Measurements from ENCODE around the gene APOOL. TPM values are rescaled to one million over a fixed set of nuclear protein-coding genes. Genes with fewer than 3 reads are reported as not detected.

APOOL gene
- total and polyA plus RNA-seq, 2 donors (not counting 1 experiment from before 2014, with no cell fraction given), result 5.8 to 11.6 TPM

DNA sequence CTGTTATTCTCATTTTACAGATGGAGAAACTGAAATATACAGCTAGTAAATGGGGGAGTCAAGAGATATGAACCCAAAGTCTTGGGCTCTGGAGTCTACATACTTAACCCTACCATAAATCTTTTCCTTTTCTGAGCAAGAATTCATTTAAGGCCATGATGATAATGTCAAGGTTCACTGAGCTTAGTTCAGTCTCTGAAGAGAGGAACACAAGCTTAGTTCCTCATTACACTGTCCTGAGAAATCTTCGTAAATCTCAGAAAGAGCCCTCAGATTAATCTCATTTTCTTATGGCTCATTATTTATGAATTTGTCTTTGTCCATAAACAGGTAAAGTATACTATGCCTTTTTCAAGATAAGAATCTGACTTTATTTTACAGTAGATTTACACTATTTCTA is 135.7 kb downstream of the APOOL start:
- no peaks in the 10 kb centered on the region for H3K36me3 ChIP-seq (ENCODE audit: control insufficient read depth, insufficient read depth, low read length)
- H4K20me1 ChIP-seq (ENCODE audit: control insufficient read depth, extremely low read depth, insufficient read depth, low read length), result no peaks in the 10 kb centered on the region

DNA sequence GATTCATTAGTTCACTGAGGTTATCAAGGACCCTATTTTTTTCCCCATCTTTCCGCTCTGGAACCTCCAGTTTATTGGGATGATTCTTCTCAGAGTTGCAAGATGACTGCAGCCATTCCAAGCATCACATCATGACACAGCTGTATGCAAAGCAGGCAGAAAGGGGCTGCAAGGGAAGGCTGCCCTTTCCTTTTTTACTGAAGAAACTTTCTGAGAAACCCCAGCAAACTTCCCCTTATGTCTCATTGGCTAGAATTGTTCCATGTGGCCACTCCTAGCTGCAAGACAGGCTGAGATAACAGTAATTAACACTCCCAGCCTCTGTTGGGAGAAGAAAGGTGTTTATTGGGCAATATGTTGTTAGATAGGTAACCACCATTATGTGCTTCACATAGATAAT is 137.3 kb downstream of the APOOL start:
- Histone ChIP-seq H3K27ac (ENCODE audit: insufficient read depth, low read length) (no peak overlapping the region), H3K9ac (ENCODE audit: insufficient read depth, low read length) (no peak overlapping the region), H3K4me1 (ENCODE audit: control insufficient read depth, extremely low read depth, insufficient read depth, low read length) (no peaks in the 10 kb centered on the region), H4K20me1 (ENCODE audit: control insufficient read depth, extremely low read depth, insufficient read depth, low read length) (no peaks in the 10 kb centered on the region), H3K4me2 (ENCODE audit: extremely low read depth, insufficient read depth, low read length) (no peak overlapping the region), H2AFZ (ENCODE audit: low read length) (no peak overlapping the region), H3K4me3 (replicated peaks in 1 of 4; ENCODE audit: control extremely low read depth in 1 of 4, insufficient read depth in 1 of 4, low read depth in 3 of 4, low read length in 4 of 4) (no peak overlapping the region), H3K79me2 (ENCODE audit: control insufficient read depth, insufficient read depth, low read length) (no peaks in the 10 kb centered on the region), H3K9me3 (ENCODE audit: control insufficient read depth, insufficient read depth, low read depth, low read length) (no peaks in the 10 kb centered on the region), H3K27me3 (ENCODE audit: control insufficient read depth, insufficient read depth, low read length) (no peaks in the 10 kb centered on the region), H3K36me3 (ENCODE audit: control insufficient read depth, insufficient read depth, low read length) (no peaks in the 10 kb centered on the region)
- TF ChIP-seq, protein P1, sequence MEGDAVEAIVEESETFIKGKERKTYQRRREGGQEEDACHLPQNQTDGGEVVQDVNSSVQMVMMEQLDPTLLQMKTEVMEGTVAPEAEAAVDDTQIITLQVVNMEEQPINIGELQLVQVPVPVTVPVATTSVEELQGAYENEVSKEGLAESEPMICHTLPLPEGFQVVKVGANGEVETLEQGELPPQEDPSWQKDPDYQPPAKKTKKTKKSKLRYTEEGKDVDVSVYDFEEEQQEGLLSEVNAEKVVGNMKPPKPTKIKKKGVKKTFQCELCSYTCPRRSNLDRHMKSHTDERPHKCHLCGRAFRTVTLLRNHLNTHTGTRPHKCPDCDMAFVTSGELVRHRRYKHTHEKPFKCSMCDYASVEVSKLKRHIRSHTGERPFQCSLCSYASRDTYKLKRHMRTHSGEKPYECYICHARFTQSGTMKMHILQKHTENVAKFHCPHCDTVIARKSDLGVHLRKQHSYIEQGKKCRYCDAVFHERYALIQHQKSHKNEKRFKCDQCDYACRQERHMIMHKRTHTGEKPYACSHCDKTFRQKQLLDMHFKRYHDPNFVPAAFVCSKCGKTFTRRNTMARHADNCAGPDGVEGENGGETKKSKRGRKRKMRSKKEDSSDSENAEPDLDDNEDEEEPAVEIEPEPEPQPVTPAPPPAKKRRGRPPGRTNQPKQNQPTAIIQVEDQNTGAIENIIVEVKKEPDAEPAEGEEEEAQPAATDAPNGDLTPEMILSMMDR (conservative IDR thresholded peaks at IDR 0.05 in 1 of 2, IDR thresholded peaks at IDR 0.05 in 1 of 2; ENCODE audit: low read depth in 1 of 2, low read length in 2 of 2), result no peak
- no peak for TF ChIP-seq EZH2 (IDR thresholded peaks at IDR 0.05; ENCODE audit: low read length, missing control alignments)
- no peak for DNase-seq (ENCODE audit: low read depth in 2 of 2)

More for the DNA sequence above, 135.7 kb downstream of the APOOL start:
- no peak overlapping the region for H3K27ac ChIP-seq (ENCODE audit: insufficient read depth, low read length)
- no peak overlapping the region for H3K4me2 ChIP-seq (ENCODE audit: extremely low read depth, insufficient read depth, low read length)
- H3K4me3 ChIP-seq (replicated peaks in 1 of 4; ENCODE audit: control extremely low read depth in 1 of 4, insufficient read depth in 1 of 4, low read depth in 3 of 4, low read length in 4 of 4), result no peak overlapping the region
- TF ChIP-seq, protein P1 (conservative IDR thresholded peaks at IDR 0.05 in 1 of 2, IDR thresholded peaks at IDR 0.05 in 1 of 2; ENCODE audit: low read depth in 1 of 2, low read length in 2 of 2), result no peak
- no peak for TF ChIP-seq EZH2 (IDR thresholded peaks at IDR 0.05; ENCODE audit: low read length, missing control alignments)
- no peaks in the 10 kb centered on the region for H3K9me3 ChIP-seq (ENCODE audit: control insufficient read depth, insufficient read depth, low read depth, low read length)
- no peak for DNase-seq (ENCODE audit: low read depth in 2 of 2)
- no peaks in the 10 kb centered on the region for H3K79me2 ChIP-seq (ENCODE audit: control insufficient read depth, insufficient read depth, low read length)
- H3K27me3 ChIP-seq (ENCODE audit: control insufficient read depth, insufficient read depth, low read length), result no peaks in the 10 kb centered on the region
- H3K9ac ChIP-seq (ENCODE audit: insufficient read depth, low read length), result no peak overlapping the region
- H3K4me1 ChIP-seq (ENCODE audit: control insufficient read depth, extremely low read depth, insufficient read depth, low read length), result no peaks in the 10 kb centered on the region
- H2AFZ ChIP-seq (ENCODE audit: low read length), result no peak overlapping the region

Other genes with a start within 250 kb of the APOOL start
- not detected in 2 replicates for gene SATL1, start 239.9 kb downstream of the APOOL start, total RNA-seq
- gene SATL1, start 239.9 kb downstream of the APOOL start, polyA plus RNA-seq, result not detected in 2 replicates
- gene ZNF711, start 240.1 kb downstream of the APOOL start, total RNA-seq, result 0.50 and 1.0 TPM in 2 replicates
- 0.42 and 0.52 TPM in 2 replicates for gene ZNF711, start 240.1 kb downstream of the APOOL start, polyA plus RNA-seq

All from fibroblast of lung (primary cell).